22Rv1 (cell line): ENCODE measurements around the gene DEGS2.

Source experiments
- H3K27ac ChIP-seq: fragments of 450-650 bp; 2 replicates; pipeline ENCODE4 v1.5.1; 2017
- CTCF ChIP-seq: fragments of 450-650 bp; IDR thresholded peaks from 2 replicates; pipeline ENCODE4 v1.5.1; 2017; ENCODE audit warnings: mild to moderate bottlenecking
- ZFX ChIP-seq: fragments of 450-650 bp; IDR thresholded peaks from 2 replicates; pipeline ENCODE4 v1.6.1; 2017; ENCODE audit warnings: antibody characterized with exemption, borderline replicate concordance

The DEGS2 gene

GRCh38 chr14:100100032-100100703 is 59.3 kb downstream of the DEGS2 start:
- no peak overlapping the region for H3K27ac ChIP-seq
- TF ChIP-seq CTCF (no peak), ZFX (no peak)

GRCh38 chr14:100098171-100098570 is 61.3 kb downstream of the DEGS2 start:
- no peak for TF ChIP-seq CTCF
- TF ChIP-seq ZFX: no peak

GRCh38 chr14:100096656-100097055 is 62.8 kb downstream of the DEGS2 start:
- TF ChIP-seq ZFX: no peak
- TF ChIP-seq CTCF: no peak
- no peak overlapping the region for H3K27ac ChIP-seq

More at GRCh38 chr14:100098171-100098570, 61.3 kb downstream of the DEGS2 start:
- H3K27ac ChIP-seq: no peak overlapping the region
